HepG2 (cell line): ENCODE data around the gene UBXN2A. TPM values are rescaled to one million over a fixed set of nuclear protein-coding genes. Genes with fewer than 3 reads are reported as not detected.

ENCODE experiments used
- ATAC-seq: fragments of 200-7000 bp; cut with Tn5 transposase; 3 replicates; pipeline ENCODE4 v1.9.1; 2020; ENCODE audit warnings: mild to moderate bottlenecking, moderate library complexity
- BruUV-seq: library from RNA; stranded (reverse); fragments of 400-500 nt; replicated peaks from 2 replicates; lab custom pipeline; 2021; lab: Mats Ljungman, UMichigan
- CTCF ChIA-PET: fragments of 300-600 bp; formaldehyde crosslinking; extraction: SDS; loops from one replicate; lab custom pipeline; 2021; ENCODE audit warnings: low total read pairs, inconsistent platforms, low intra/inter-chr PET ratio; lab: Yijun Ruan, JAX
- POLR2A ChIA-PET: fragments of 350-600 bp; sonication (Branson Sonifier 250); formaldehyde crosslinking; loops from one replicate; lab custom pipeline; 2020; ENCODE audit warnings: antibody characterized with exemption, inconsistent platforms; lab: Yijun Ruan, JAX
- DNase-seq: peaks from one replicate; pipeline ENCODE4 v3.0.0-alpha.2; 2015; ENCODE audit warnings: low spot score
- FAIRE-seq: peaks from 3 replicates; lab custom pipeline; 2011; peaks lifted over from hg19 to GRCh38; lab: Jason Lieb, UNC
- H2AFZ ChIP-seq: one replicate; pipeline ENCODE4 v1.6.1; 2011; ENCODE audit warnings: low read length, inconsistent platforms
- H3K27ac ChIP-seq: fragments of 300-600 bp; 3 replicates; pipeline ENCODE4 v1.8.0; 2011; ENCODE audit warnings: mixed run types, mild to moderate bottlenecking, mixed read lengths, low read length, inconsistent platforms; ENCODE audit not compliant: insufficient read depth; ENCODE audit errors: extremely low read length
- H3K27me3 ChIP-seq, 2 experiments: fragments of 200-600 bp in 1 of 2; 2 replicates in 1 of 2; 3 replicates in 1 of 2; pipeline versions ENCODE4 v1.6.0 to v1.8.0; 2011; ENCODE audit warnings: low read length in 2 of 2, mild to moderate bottlenecking in 2 of 2, moderate library complexity in 2 of 2, inconsistent platforms in 1 of 2; ENCODE audit not compliant: insufficient read depth in 2 of 2, control insufficient read depth in 1 of 2
- H3K36me3 ChIP-seq, 2 experiments: fragments of 200-600 bp in 1 of 2; replicated peaks in 1 of 2; 2 replicates in 1 of 2; 3 replicates in 1 of 2; pipeline versions ENCODE4 v1.5.1 to v1.8.0; 2011; ENCODE audit warnings: low read length in 2 of 2, inconsistent platforms in 1 of 2; ENCODE audit not compliant: insufficient read depth in 2 of 2, control insufficient read depth in 1 of 2
- H3K4me1 ChIP-seq: 2 replicates; pipeline ENCODE4 v1.5.1; 2012; ENCODE audit warnings: low read length, inconsistent platforms; ENCODE audit not compliant: insufficient read depth
- H3K4me2 ChIP-seq: 2 replicates; pipeline ENCODE4 v1.6.0; 2011; ENCODE audit warnings: low read depth, low read length, inconsistent platforms
- H3K4me3 ChIP-seq, 3 experiments: fragments of 200-600 bp in 1 of 3; sonication (generic), shearing (Covaris generic) in 1 of 3; replicated peaks in 1 of 3; 2 replicates each; pipeline ENCODE4 v1.5.1; 2011 to 2016; ENCODE audit warnings: low read length in 3 of 3, inconsistent platforms in 2 of 3, low read depth in 2 of 3, mild to moderate bottlenecking in 2 of 3, control low read depth in 1 of 3, mixed read lengths in 1 of 3; ENCODE audit not compliant: insufficient read depth in 1 of 3
- H3K79me2 ChIP-seq: one replicate; pipeline ENCODE4 v1.6.1; 2011; ENCODE audit warnings: low read length, inconsistent platforms; ENCODE audit not compliant: insufficient read depth
- H3K9ac ChIP-seq: 2 replicates; pipeline ENCODE4 v1.6.0; 2011; ENCODE audit warnings: mild to moderate bottlenecking, low read depth, low read length, inconsistent platforms; ENCODE audit not compliant: insufficient read depth
- H3K9me3 ChIP-seq: 2 replicates; pipeline ENCODE4 v1.5.1; 2012; ENCODE audit warnings: mild to moderate bottlenecking, low read length
- H4K20me1 ChIP-seq: 2 replicates; pipeline ENCODE4 v1.6.0; 2011; ENCODE audit warnings: inconsistent platforms, mild to moderate bottlenecking, low read length, moderate library complexity; ENCODE audit not compliant: insufficient read depth
- CBFB ChIP-seq: sonication (generic); formaldehyde crosslinking; IDR thresholded peaks from 2 replicates; pipeline ENCODE4 v1.4.0; 2020; ENCODE audit warnings: missing genetic modification reagents
- CBX2 ChIP-seq, 2 experiments: fragments of 200-600 bp in 1 of 2; sonication (generic); formaldehyde crosslinking in 1 of 2; IDR thresholded peaks; 2 replicates each; pipeline versions ENCODE4 v1.7.0 to v1.8.1; 2018 to 2022; ENCODE audit warnings: low read depth in 2 of 2, low read length in 1 of 2, mild to moderate bottlenecking in 1 of 2, missing genetic modification reagents in 1 of 2
- CHD4 ChIP-seq: fragments of 200-600 bp; sonication (generic); IDR thresholded peaks from 2 replicates; pipeline ENCODE4 v1.7.0; 2017; ENCODE audit warnings: mild to moderate bottlenecking, low read length, borderline replicate concordance
- CREB1 ChIP-seq, 2 experiments: fragments of 450-650 bp in 1 of 2; IDR thresholded peaks; 2 replicates each; pipeline ENCODE4 v1.6.1; 2016 to 2017; ENCODE audit warnings: control low read depth in 1 of 2, mild to moderate bottlenecking in 1 of 2, missing compliant biosample characterization in 1 of 2, missing genetic modification characterization in 1 of 2
- GZF1 ChIP-seq: sonication (generic); formaldehyde crosslinking; IDR thresholded peaks from 2 replicates; pipeline ENCODE4 v1.5.1; 2020; ENCODE audit warnings: mild to moderate bottlenecking, missing genetic modification reagents
- HMG20B ChIP-seq: conservative IDR thresholded peaks from 2 replicates; pipeline ENCODE4 v1.6.1; 2016; ENCODE audit warnings: missing genetic modification reagents, missing compliant biosample characterization
- ISL2 ChIP-seq: sonication (generic); formaldehyde crosslinking; IDR thresholded peaks from 2 replicates; pipeline ENCODE4 v1.5.0; 2020; ENCODE audit warnings: missing genetic modification reagents
- ISX ChIP-seq: sonication (generic); formaldehyde crosslinking; conservative IDR thresholded peaks from 2 replicates; pipeline ENCODE4 v1.5.0; 2020; ENCODE audit warnings: missing genetic modification reagents
- JUNB ChIP-seq: sonication (generic); formaldehyde crosslinking; IDR thresholded peaks from 2 replicates; pipeline ENCODE4 v1.8.0; 2022; ENCODE audit warnings: missing genetic modification reagents, mild to moderate bottlenecking, borderline replicate concordance
- MIER3 ChIP-seq: IDR thresholded peaks from 2 replicates; pipeline ENCODE4 v1.6.1; 2016; ENCODE audit warnings: missing compliant biosample characterization, borderline replicate concordance
- POLR2AphosphoS5 ChIP-seq: IDR thresholded peaks from 2 replicates; pipeline ENCODE4 v1.6.1; 2012; ENCODE audit warnings: low read depth, low read length
- SRSF9 ChIP-seq: fragments of 200-400 bp; formaldehyde crosslinking; IDR thresholded peaks from 2 replicates; pipeline ENCODE4 v1.6.1; 2018; ENCODE audit warnings: borderline replicate concordance, mild to moderate bottlenecking, low read depth, low read length; ENCODE audit not compliant: insufficient read depth, poor library complexity, severe bottlenecking
- TARDBP ChIP-seq: sonication (generic); formaldehyde crosslinking; IDR thresholded peaks from 2 replicates; pipeline ENCODE4 v1.8.0; 2022; ENCODE audit warnings: mild to moderate bottlenecking, missing genetic modification reagents
- ZBTB14 ChIP-seq: sonication (generic); formaldehyde crosslinking; IDR thresholded peaks from 2 replicates; pipeline ENCODE4 v1.4.0; 2020; ENCODE audit warnings: missing genetic modification reagents
- ZNF101 ChIP-seq: sonication (generic); formaldehyde crosslinking; IDR thresholded peaks from 2 replicates; pipeline ENCODE4 v1.4.0; 2020; ENCODE audit warnings: mild to moderate bottlenecking, low read depth, missing genetic modification reagents, borderline replicate concordance
- ZNF230 ChIP-seq: sonication (generic); formaldehyde crosslinking; IDR thresholded peaks from 2 replicates; pipeline ENCODE4 v1.4.0; 2020; ENCODE audit warnings: mild to moderate bottlenecking, missing genetic modification reagents
- ZNF383 ChIP-seq: sonication (generic); formaldehyde crosslinking; IDR thresholded peaks from 2 replicates; pipeline ENCODE4 v1.4.0; 2020; ENCODE audit warnings: missing genetic modification reagents, mild to moderate bottlenecking, borderline replicate concordance
- ZNF549 ChIP-seq: sonication (generic); formaldehyde crosslinking; IDR thresholded peaks from 2 replicates; pipeline ENCODE4 v1.5.0; 2020; ENCODE audit warnings: missing genetic modification reagents
- ZNF747 ChIP-seq: sonication (generic); formaldehyde crosslinking; IDR thresholded peaks from 2 replicates; pipeline ENCODE4 v1.8.1; 2023; ENCODE audit warnings: missing genetic modification reagents, mild to moderate bottlenecking, borderline replicate concordance
- ZNF777 ChIP-seq: sonication (generic); formaldehyde crosslinking; IDR thresholded peaks from 2 replicates; pipeline ENCODE4 v1.4.0; 2020; ENCODE audit warnings: missing genetic modification reagents
- WGBS: methylation state at CpG from one replicate; pipeline ENCODE4 v1.1.6; 2017; ENCODE audit warnings: low lambda C conversion rate; 5-methylcytosine and 5-hydroxymethylcytosine counted together
- in situ Hi-C: cut with HindIII; loops from 2 replicates; pipeline ENCODE4 v1.10.0; 2017; ENCODE audit warnings: low pct_unique_long_range_greater_than_20kb; ENCODE audit not compliant: extremely low pct_ligation_motif_present
- intact Hi-C: fragments of 100-400 bp; cut with micrococcal nuclease; formaldehyde crosslinking; loops from one replicate; pipeline ENCODE4 v1.10.0; 2022; ENCODE audit not compliant: unreplicated experiment
- polyA plus RNA-seq, 8 experiments: library from polyadenylated mRNA; depleted of rRNA in 3 of 8; stranded (reverse) in 7 of 8; unstranded in 1 of 8; fragments of >200 nt; fragmentation: Illumina TruSeq in 4 of 8; extraction: Trizol in 4 of 8; gene quantifications; 2 replicates each; pipeline versions ENCODE4 v1.2.1 to v1.2.3, GENCODE V29; 2011 to 2016; ENCODE audit warnings: low read depth in 4 of 8, missing spikeins in 1 of 8, mixed read lengths in 1 of 8; ENCODE audit not compliant: insufficient read depth in 1 of 8
- total RNA-seq, 5 experiments: library from RNA; depleted of rRNA; stranded (reverse); fragments of >200 nt; fragmentation: Illumina TruSeq; extraction: Trizol; gene quantifications; 2 replicates each; pipeline ENCODE4 v1.2.3, GENCODE V29; 2016; ENCODE audit warnings: low read depth in 1 of 5
- TF ChIP-seq, protein P1 (sequence below): sonication (generic); formaldehyde crosslinking; IDR thresholded peaks from 2 replicates; pipeline ENCODE4 v1.4.0; 2020; ENCODE audit warnings: missing genetic modification reagents

UBXN2A gene
- total and polyA plus RNA-seq, 2 of the 13 experiments (the other 11 are each of a cell fraction or from before 2014, with no cell fraction given), result 8.3 to 20.9 TPM

GRCh38 chr2:23940718-23941620, 706 bp downstream of the UBXN2A start:
- Histone ChIP-seq H3K27ac (peak overlapping the region; percentile 87), H3K4me3 (peak overlapping the region; percentile 87 to 96 (median 93)), H3K36me3 (no peaks in the 10 kb centered on the region), H3K79me2 (peaks cover 52% of the 10 kb centered on the region), H4K20me1 (peaks cover 3% of the 10 kb centered on the region; the same call in 1 of the 2 replicates), H2AFZ (peak overlapping the region; percentile 52), H3K4me1 (peaks cover 50% of the 10 kb centered on the region), H3K9me3 (no peaks in the 10 kb centered on the region), H3K27me3 (peaks cover 0 to 3% of the 10 kb centered on the region in 2 experiments; a peak in 1 of 5 replicates), H3K4me2 (peak overlapping the region; percentile 100), H3K9ac (peak overlapping the region; percentile 91)
- intact Hi-C loops, result loop anchor here (2.0 kb wide), 1 partner anchor 136 kb away; the partner anchor contains the start of gene SF3B6
- 3% methylated on average over 22 of the region's 46 CpGs for WGBS
- DNase-seq, result peak; percentile 65
- CTCF ChIA-PET, result no interaction called here
- BruUV-seq, result TSS peak; percentile 66
- in situ Hi-C loops, result no loop called here
- POLR2A ChIA-PET, result interaction anchor here (0.6 to 4.6 kb wide), 8 partner anchors 9 to 143 kb away, joined by 3 to 135 read pairs (median 5); partner anchors contain the start of genes ATAD2B, SF3B6, TP53I3 and WDCP
- no peak for FAIRE-seq
- peak; percentile 55 for ATAC-seq
- TF ChIP-seq MIER3 (CRISPR knock-in tag), result no peak
- TF ChIP-seq ISL2 (CRISPR knock-in tag), result no peak
- no peak; the same call in 1 of the 2 replicates for TF ChIP-seq GZF1 (CRISPR knock-in tag)
- no peak for TF ChIP-seq ZNF230 (CRISPR knock-in tag)
- no peak for TF ChIP-seq CBFB (CRISPR knock-in tag)
- TF ChIP-seq JUNB (CRISPR knock-in tag), result no peak
- TF ChIP-seq ZNF549 (CRISPR knock-in tag), result no peak
- TF ChIP-seq CREB1 (IDR thresholded peaks at IDR 0.05), result no peak
- TF ChIP-seq CREB1 (CRISPR knock-in tag; IDR thresholded peaks at IDR 0.05), result no peak
- no peak for TF ChIP-seq CBX2 (IDR thresholded peaks at IDR 0.05; ENCODE audit: low read depth, low read length)
- no peak for TF ChIP-seq CBX2 (CRISPR knock-in tag; IDR thresholded peaks at IDR 0.05; ENCODE audit: low read depth)
- TF ChIP-seq, protein P1, sequence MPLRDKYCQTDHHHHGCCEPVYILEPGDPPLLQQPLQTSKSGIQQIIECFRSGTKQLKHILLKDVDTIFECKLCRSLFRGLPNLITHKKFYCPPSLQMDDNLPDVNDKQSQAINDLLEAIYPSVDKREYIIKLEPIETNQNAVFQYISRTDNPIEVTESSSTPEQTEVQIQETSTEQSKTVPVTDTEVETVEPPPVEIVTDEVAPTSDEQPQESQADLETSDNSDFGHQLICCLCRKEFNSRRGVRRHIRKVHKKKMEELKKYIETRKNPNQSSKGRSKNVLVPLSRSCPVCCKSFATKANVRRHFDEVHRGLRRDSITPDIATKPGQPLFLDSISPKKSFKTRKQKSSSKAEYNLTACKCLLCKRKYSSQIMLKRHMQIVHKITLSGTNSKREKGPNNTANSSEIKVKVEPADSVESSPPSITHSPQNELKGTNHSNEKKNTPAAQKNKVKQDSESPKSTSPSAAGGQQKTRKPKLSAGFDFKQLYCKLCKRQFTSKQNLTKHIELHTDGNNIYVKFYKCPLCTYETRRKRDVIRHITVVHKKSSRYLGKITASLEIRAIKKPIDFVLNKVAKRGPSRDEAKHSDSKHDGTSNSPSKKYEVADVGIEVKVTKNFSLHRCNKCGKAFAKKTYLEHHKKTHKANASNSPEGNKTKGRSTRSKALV (CRISPR knock-in tag), result no peak
- no peak for TF ChIP-seq ISX
- no peak for TF ChIP-seq SRSF9
- 0 out of 2 replicates have a peak, but pooled peaks have one; percentile 4 for TF ChIP-seq TARDBP (CRISPR knock-in tag)
- no peak for TF ChIP-seq ZNF101 (CRISPR knock-in tag)
- no peak for TF ChIP-seq HMG20B
- no peak for TF ChIP-seq ZNF777
- no peak for TF ChIP-seq ZNF383 (CRISPR knock-in tag)
- no peak for TF ChIP-seq POLR2AphosphoS5
- no peak for TF ChIP-seq ZNF747
- no peak for TF ChIP-seq CHD4
- no peak; the same call in 1 of the 2 replicates for TF ChIP-seq ZBTB14 (CRISPR knock-in tag)
